H1 (cell line): ENCODE measurements around the gene C2CD2L. TPM values are rescaled to one million over a fixed set of nuclear protein-coding genes. Genes with fewer than 3 reads are reported as not detected.

ENCODE experiments used
- CTCF ChIA-PET: fragments of 300-600 bp; sonication (Branson Sonifier 250); formaldehyde crosslinking; loops from one replicate; lab custom pipeline; 2021; ENCODE audit not compliant: partially characterized antibody; lab: Charles Lee
- POLR2A ChIA-PET: fragments of 300-600 bp; sonication (Branson Sonifier 250); formaldehyde crosslinking; loops from one replicate; lab custom pipeline; 2021; ENCODE audit warnings: inconsistent platforms; ENCODE audit not compliant: partially characterized antibody; lab: Charles Lee
- DNase-seq, 2 experiments: peaks; one replicate each; pipeline versions ENCODE4 v3.0.0 to v3.0.0-alpha.2; 2010 to 2022; ENCODE audit warnings: low spot score in 2 of 2, low read depth in 1 of 2, mixed read lengths in 1 of 2
- FAIRE-seq: peaks from 2 replicates; lab custom pipeline; 2011; peaks lifted over from hg19 to GRCh38; lab: Jason Lieb, UNC
- H2AFZ ChIP-seq: 2 replicates; pipeline ENCODE4 v1.8.1; 2012; ENCODE audit warnings: low read length, inconsistent platforms
- H2AK5ac ChIP-seq: 2 replicates; pipeline ENCODE4 v1.6.1; 2013; ENCODE audit warnings: low read depth, low read length
- H2BK120ac ChIP-seq: replicated peaks from 2 replicates; pipeline ENCODE3; 2013; ENCODE audit warnings: low read depth, low read length, inconsistent platforms
- H2BK12ac ChIP-seq: 2 replicates; pipeline ENCODE4 v1.6.1; 2013; ENCODE audit warnings: low read depth, low read length
- H2BK15ac ChIP-seq: 2 replicates; pipeline ENCODE4 v1.6.1; 2013; ENCODE audit warnings: low read length
- H2BK20ac ChIP-seq: 2 replicates; pipeline ENCODE4 v1.6.1; 2013; ENCODE audit warnings: low read length
- H2BK5ac ChIP-seq: 2 replicates; pipeline ENCODE4 v1.6.1; 2013; ENCODE audit warnings: low read depth, low read length
- H3K14ac ChIP-seq: 2 replicates; pipeline ENCODE4 v1.6.1; 2013; ENCODE audit warnings: inconsistent platforms; ENCODE audit not compliant: insufficient read length
- H3K18ac ChIP-seq: 2 replicates; pipeline ENCODE4 v1.6.1; 2013; ENCODE audit warnings: low read length; ENCODE audit errors: extremely low read depth
- H3K23ac ChIP-seq: 2 replicates; pipeline ENCODE4 v1.6.1; 2013; ENCODE audit warnings: inconsistent platforms; ENCODE audit not compliant: insufficient read length
- H3K23me2 ChIP-seq: 2 replicates; pipeline ENCODE4 v1.6.1; 2013; ENCODE audit warnings: low read depth, low read length
- H3K27ac ChIP-seq: 2 replicates; pipeline ENCODE4 v1.6.1; 2011; ENCODE audit warnings: low read depth, low read length, inconsistent platforms
- H3K27me3 ChIP-seq, 4 experiments: replicated peaks in 1 of 4; 1 replicate in 1 of 4; 2 replicates in 3 of 4; pipeline versions ENCODE4 v1.6.1 to v1.8.1; 2011 to 2013; ENCODE audit warnings: low read length in 3 of 4, mild to moderate bottlenecking in 3 of 4, inconsistent platforms in 2 of 4, mixed read lengths in 2 of 4, moderate library complexity in 1 of 4; ENCODE audit not compliant: control insufficient read depth in 3 of 4, insufficient read depth in 3 of 4; ENCODE audit errors: extremely low read depth in 1 of 4
- H3K36me3 ChIP-seq, 4 experiments: 2 replicates each; pipeline versions ENCODE4 v1.6.1 to v1.8.1; 2011 to 2013; ENCODE audit warnings: mild to moderate bottlenecking in 4 of 4, low read length in 3 of 4, moderate library complexity in 2 of 4, control low read depth in 1 of 4, inconsistent platforms in 1 of 4; ENCODE audit not compliant: insufficient read depth in 4 of 4, control insufficient read depth in 2 of 4
- H3K4ac ChIP-seq: replicated peaks from 2 replicates; pipeline ENCODE3; 2013; ENCODE audit warnings: low read length, low read depth, mixed read lengths, inconsistent platforms; ENCODE audit not compliant: insufficient read length
- H3K4me1 ChIP-seq, 4 experiments: replicated peaks in 1 of 4; 1 replicate in 1 of 4; 2 replicates in 3 of 4; pipeline versions ENCODE4 v1.6.1 to v1.8.1; 2011 to 2013; ENCODE audit warnings: low read length in 3 of 4, inconsistent platforms in 2 of 4, mixed read lengths in 1 of 4; ENCODE audit not compliant: insufficient read depth in 4 of 4, control insufficient read depth in 3 of 4
- H3K4me2 ChIP-seq, 2 experiments: 2 replicates each; pipeline versions ENCODE4 v1.6.1 to v1.8.1; 2011 to 2013; ENCODE audit warnings: low read depth in 2 of 2, low read length in 2 of 2, control low read depth in 1 of 2, inconsistent platforms in 1 of 2, mild to moderate bottlenecking in 1 of 2; ENCODE audit not compliant: insufficient read depth in 1 of 2
- H3K4me3 ChIP-seq, 4 experiments: fragments of 200-600, 300-600 bp in 1 of 4; sonication (generic), shearing (Covaris generic), sonication (Bioruptor Twin) in 1 of 4; 2 replicates each; pipeline versions ENCODE4 v1.5.1 to v1.8.1; 2011 to 2016; ENCODE audit warnings: low read length in 4 of 4, low read depth in 3 of 4, control low read depth in 2 of 4, inconsistent platforms in 2 of 4, mild to moderate bottlenecking in 2 of 4, mixed read lengths in 1 of 4, moderate library complexity in 1 of 4; ENCODE audit not compliant: insufficient read depth in 2 of 4; ENCODE audit errors: extremely low read depth in 1 of 4
- H3K56ac ChIP-seq: replicated peaks from 2 replicates; pipeline ENCODE3; 2013; ENCODE audit warnings: low read depth, mild to moderate bottlenecking, mixed read lengths, low read length, inconsistent platforms; ENCODE audit not compliant: insufficient read length
- H3K79me1 ChIP-seq: 2 replicates; pipeline ENCODE4 v1.6.1; 2013; ENCODE audit warnings: low read depth, low read length, control low read depth
- H3K79me2 ChIP-seq, 2 experiments: 2 replicates each; pipeline versions ENCODE4 v1.6.1 to v1.8.1; 2012 to 2013; ENCODE audit warnings: low read length in 2 of 2, mild to moderate bottlenecking in 2 of 2, inconsistent platforms in 1 of 2; ENCODE audit not compliant: insufficient read depth in 2 of 2, control insufficient read depth in 1 of 2
- H3K9ac ChIP-seq, 4 experiments: replicated peaks in 1 of 4; 1 replicate in 1 of 4; 2 replicates in 3 of 4; pipeline versions ENCODE4 v1.6.1 to v1.8.1; 2011 to 2013; ENCODE audit warnings: low read depth in 3 of 4, low read length in 3 of 4, control low read depth in 2 of 4, mild to moderate bottlenecking in 2 of 4, moderate library complexity in 2 of 4, inconsistent platforms in 1 of 4; ENCODE audit errors: extremely low read depth in 1 of 4
- H3K9me3 ChIP-seq, 2 experiments: 2 replicates each; pipeline versions ENCODE4 v1.6.1 to v1.8.1; 2012 to 2013; ENCODE audit warnings: mild to moderate bottlenecking in 2 of 2, moderate library complexity in 2 of 2, control low read depth in 1 of 2, inconsistent platforms in 1 of 2, low read depth in 1 of 2, low read length in 1 of 2, mixed read lengths in 1 of 2; ENCODE audit not compliant: insufficient read depth in 2 of 2
- H4K20me1 ChIP-seq, 2 experiments: replicated peaks in 1 of 2; 2 replicates each; pipeline versions ENCODE3 to v1.8.1; 2011 to 2013; ENCODE audit warnings: inconsistent platforms in 2 of 2, low read length in 2 of 2, mild to moderate bottlenecking in 1 of 2; ENCODE audit not compliant: insufficient read depth in 2 of 2, control insufficient read depth in 1 of 2
- H4K5ac ChIP-seq: 2 replicates; pipeline ENCODE4 v1.6.1; 2013; ENCODE audit warnings: low read length, low read depth, mixed read lengths, inconsistent platforms; ENCODE audit not compliant: insufficient read length
- H4K8ac ChIP-seq: 2 replicates; pipeline ENCODE4 v1.8.0; 2013; ENCODE audit warnings: mild to moderate bottlenecking, moderate library complexity, low read length, inconsistent platforms; ENCODE audit not compliant: insufficient read depth; ENCODE audit errors: extremely low read depth
- H4K91ac ChIP-seq: replicated peaks from 2 replicates; pipeline ENCODE3; 2013; ENCODE audit warnings: low read length, mixed read lengths, inconsistent platforms; ENCODE audit not compliant: insufficient read length
- ATF3 ChIP-seq: IDR thresholded peaks from 2 replicates; pipeline ENCODE4 v1.6.1; 2011; ENCODE audit warnings: low read depth, mild to moderate bottlenecking, low read length; ENCODE audit not compliant: insufficient read depth
- CTCF ChIP-seq, 3 experiments: IDR thresholded peaks; 1 replicate in 2 of 3; 2 replicates in 1 of 3; pipeline versions ENCODE4 v1.5.1 to v1.6.1; 2011; ENCODE audit warnings: low read length in 3 of 3, mild to moderate bottlenecking in 3 of 3, inconsistent platforms in 2 of 3, low read depth in 1 of 3, moderate library complexity in 1 of 3; ENCODE audit not compliant: insufficient read depth in 1 of 3; ENCODE audit errors: control extremely low read depth in 1 of 3
- EP300 ChIP-seq, 2 experiments: IDR thresholded peaks; 1 replicate in 1 of 2; 2 replicates in 1 of 2; pipeline ENCODE4 v1.6.1; 2011 to 2012; ENCODE audit warnings: low read depth in 2 of 2, low read length in 2 of 2, mild to moderate bottlenecking in 2 of 2, borderline replicate concordance in 1 of 2, inconsistent platforms in 1 of 2, moderate library complexity in 1 of 2
- JUND ChIP-seq: IDR thresholded peaks from 2 replicates; pipeline ENCODE4 v1.6.1; 2011; ENCODE audit warnings: mild to moderate bottlenecking, improper control_type of control experiment, low read length
- KDM5A ChIP-seq: fragments of 200-600 bp; IDR thresholded peaks from 2 replicates; pipeline ENCODE4 v1.7.1; 2012; ENCODE audit warnings: mild to moderate bottlenecking, low read length, inconsistent platforms, mixed read lengths
- MAX ChIP-seq: IDR thresholded peaks from 2 replicates; pipeline ENCODE4 v1.6.1; 2012; ENCODE audit warnings: inconsistent platforms
- SAP30 ChIP-seq: fragments of 300-600 bp; sonication (generic); IDR thresholded peaks from 2 replicates; pipeline ENCODE4 v1.7.1; 2012; ENCODE audit warnings: low read length, moderate library complexity, mild to moderate bottlenecking, inconsistent platforms; ENCODE audit not compliant: insufficient read depth, insufficient replicate concordance
- WGBS, 2 experiments: shearing (Covaris generic) in 1 of 2; methylation state at CpG; one replicate each; pipeline versions ENCODE4 v1.1.6 to v1.1.7; 2013 to 2015; ENCODE audit warnings: low lambda C conversion rate in 2 of 2, mixed read lengths in 2 of 2, inconsistent platforms in 1 of 2, low coverage in 1 of 2, missing lambda C conversion rate in 1 of 2; ENCODE audit not compliant: insufficient replicate concordance in 2 of 2, insufficient coverage in 1 of 2, insufficient read length in 1 of 2; ENCODE audit errors: extremely low coverage in 1 of 2, missing lambda C conversion rate in 1 of 2; 5-methylcytosine and 5-hydroxymethylcytosine counted together
- polyA plus RNA-seq, 7 experiments: library from polyadenylated mRNA; depleted of rRNA in 3 of 7; stranded (reverse) in 5 of 7; unstranded in 2 of 7; fragments of >200 nt in 5 of 7; fragments of 200-250 nt in 2 of 7; gene quantifications; 1 replicate in 5 of 7; 2 replicates in 1 of 7; 4 replicates in 1 of 7; pipeline versions ENCODE4 v1.2.1 to v1.2.3, GENCODE V29; 2011 to 2013; ENCODE audit warnings: missing spikeins in 2 of 7, mixed read lengths in 2 of 7
- total RNA-seq: library from RNA; stranded (reverse); fragmentation: NEBNext Ultra II Directional; extraction: Animal tissue kit (Norgen Biotek cat#: 25700); gene quantifications from 2 replicates; pipeline ENCODE4 v1.2.1, GENCODE V29; 2021

Gene C2CD2L
- total and polyA plus RNA-seq, 2 of the 8 experiments (the other 6 are each of a cell fraction or from before 2014, with no cell fraction given), result 2.5 to 4.0 TPM

- Histone ChIP-seq H4K20me1 (peaks cover 0 to 4% of the 10 kb centered on the region in 2 experiments), H4K5ac (no peak overlapping the region), H4K91ac (no peak overlapping the region), H3K4me1 (peaks cover 4 to 10% (median 6%) of the 10 kb centered on the region in 4 experiments; a peak in 6 of 7 replicates), H2BK5ac (no peak overlapping the region), H3K79me1 (peaks cover 7% of the 10 kb centered on the region; the same call in 1 of the 2 replicates), H3K4me2 (no peak overlapping the region), H3K4me3 (no peak overlapping the region), H3K27ac (no peak overlapping the region), H2BK20ac (no peak overlapping the region), H4K8ac (no peak overlapping the region), H3K9me3 (no peaks in the 10 kb centered on the region), H3K79me2 (peaks cover 7 to 19% of the 10 kb centered on the region in 2 experiments), H3K36me3 (peaks cover 0 to 2% (median under 1%) of the 10 kb centered on the region in 4 experiments; a peak in 2 of 8 replicates), H2BK120ac (no peak overlapping the region), H2BK12ac (no peak overlapping the region), H3K9ac (no peak overlapping the region), H2AFZ (no peak overlapping the region), H3K4ac (no peak overlapping the region), H3K27me3 (no peaks in the 10 kb centered on the region), H3K23ac (no peak overlapping the region), H3K14ac (no peak overlapping the region), H2AK5ac (no peak overlapping the region), H3K56ac (no peak overlapping the region), H2BK15ac (no peak overlapping the region), H3K18ac (no peak overlapping the region), H3K23me2 (peaks cover 5% of the 10 kb centered on the region; the same call in 1 of the 2 replicates)
- ChIA-PET POLR2A (interaction anchor here (0.7 to 4.9 kb wide), 5 partner anchors 11 to 77 kb away, joined by 3 to 42 read pairs (median 9); partner anchors contain the start of genes C2CD2L and DPAGT1), CTCF (interaction anchor here (0.7 to 4.9 kb wide), 4 partner anchors 11 to 50 kb away, joined by 3 to 26 read pairs (median 5); partner anchors contain the start of genes C2CD2L and NLRX1)
- FAIRE-seq (no peak), DNase-seq (no peak)
- no peak for TF ChIP-seq KDM5A
- no peak for TF ChIP-seq EP300 (IDR thresholded peaks at IDR 0.05; ENCODE audit: borderline replicate concordance in 1 of 2, low read depth in 2 of 2, low read length in 2 of 2)
- no peak for TF ChIP-seq CTCF (IDR thresholded peaks at IDR 0.05; ENCODE audit: control extremely low read depth in 1 of 3, insufficient read depth in 1 of 3, low read depth in 1 of 3, low read length in 3 of 3)
- TF ChIP-seq JUND, result no peak
- TF ChIP-seq ATF3, result no peak
- TF ChIP-seq SAP30, result no peak
- TF ChIP-seq MAX, result no peak
- 89% methylated on average over 1 of the region's 1 CpG; no CpG with 5 or more reads in 1 of the 2 experiments for WGBS, 2 experiments
Measured at GRCh38 chr11:119118946-119119345, 11.8 kb downstream of the C2CD2L start.
